Panc1 (cell line): ENCODE results near the gene ESRRG. TPM values are rescaled to one million over a fixed set of nuclear protein-coding genes. Genes with fewer than 3 reads are reported as not detected.

Experiments used
- ATAC-seq: fragments of 200-7000 bp; cut with Tn5 transposase; 2 replicates; pipeline ENCODE4 v1.9.1; 2020; ENCODE audit warnings: mild to moderate bottlenecking, moderate library complexity
- BruUV-seq: library from RNA; stranded (reverse); fragments of 400-500 nt; replicated peaks from 2 replicates; lab custom pipeline; 2021; lab: Mats Ljungman, UMichigan
- CTCF ChIA-PET: fragments of 300-600 bp; sonication (Branson Sonifier 250); formaldehyde crosslinking; loops from one replicate; lab custom pipeline; 2022; ENCODE audit warnings: antibody characterized with exemption; lab: Charles Lee
- POLR2A ChIA-PET: fragments of 300-600 bp; sonication (Branson Sonifier 250); formaldehyde crosslinking; loops from one replicate; lab custom pipeline; 2022; ENCODE audit warnings: antibody characterized with exemption; lab: Charles Lee
- DNase-seq: peaks from one replicate; pipeline ENCODE4 v3.0.0-alpha.2; 2010; ENCODE audit warnings: low read depth, low spot score
- H3K27ac ChIP-seq: 2 replicates; pipeline ENCODE4 v1.5.1; 2011; ENCODE audit warnings: mild to moderate bottlenecking, low read length, inconsistent platforms
- H3K27me3 ChIP-seq: fragments of 200-500 bp; sonication (Bioruptor generic); 2 replicates; pipeline ENCODE4 v1.6.0; 2014; ENCODE audit warnings: low read length, inconsistent platforms; ENCODE audit not compliant: control insufficient read depth, insufficient read depth
- H3K36me3 ChIP-seq: fragments of 200-500 bp; sonication (Bioruptor generic); 2 replicates; pipeline ENCODE4 v1.5.1; 2014; ENCODE audit warnings: inconsistent platforms, mild to moderate bottlenecking, low read length, moderate library complexity; ENCODE audit not compliant: control insufficient read depth, insufficient read depth
- H3K4me1 ChIP-seq: 2 replicates; pipeline ENCODE4 v1.5.1; 2011; ENCODE audit warnings: inconsistent platforms, mild to moderate bottlenecking, low read length, moderate library complexity; ENCODE audit not compliant: control insufficient read depth, insufficient read depth
- H3K4me3 ChIP-seq, 2 experiments: 2 replicates each; pipeline ENCODE4 v1.5.1; 2011 to 2012; ENCODE audit warnings: low read depth in 2 of 2, low read length in 2 of 2, mild to moderate bottlenecking in 2 of 2, inconsistent platforms in 1 of 2, moderate library complexity in 1 of 2
- H3K9me3 ChIP-seq: fragments of 200-500 bp; sonication (Bioruptor generic); 2 replicates; pipeline ENCODE4 v1.5.1; 2014; ENCODE audit warnings: low read depth, mild to moderate bottlenecking, inconsistent platforms, low read length, moderate library complexity; ENCODE audit not compliant: control insufficient read depth, insufficient read depth
- POLR2AphosphoS5 ChIP-seq: IDR thresholded peaks from 2 replicates; pipeline ENCODE4 v1.6.1; 2012; ENCODE audit warnings: mild to moderate bottlenecking, low read depth, low read length, moderate library complexity
- SIN3A ChIP-seq: IDR thresholded peaks from 2 replicates; pipeline ENCODE4 v1.6.1; 2012; ENCODE audit warnings: low read depth, mild to moderate bottlenecking, low read length, moderate library complexity, borderline replicate concordance; ENCODE audit not compliant: insufficient read depth
- TCF7L2 ChIP-seq: IDR thresholded peaks from 2 replicates; pipeline ENCODE4 v1.6.1; 2011; ENCODE audit warnings: mild to moderate bottlenecking, low read depth, low read length, inconsistent platforms
- in situ Hi-C: cut with HindIII; loops from 2 replicates; pipeline ENCODE4 v1.10.0; 2016; ENCODE audit warnings: low sequenced_read_pairs, low pct_unique_long_range_greater_than_20kb
- intact Hi-C: fragments of 100-400 bp; cut with micrococcal nuclease; formaldehyde crosslinking; loops from one replicate; pipeline ENCODE4 v1.10.0; 2022; ENCODE audit not compliant: unreplicated experiment
- total RNA-seq: library from RNA; stranded (reverse); gene quantifications from one replicate; pipeline ENCODE4 v1.2.1, GENCODE V29; 2021; ENCODE audit not compliant: unreplicated experiment
- TF ChIP-seq, protein P1 (sequence below): fragments of 450-650 bp; IDR thresholded peaks from 2 replicates; pipeline ENCODE4 v1.5.1; 2017; ENCODE audit warnings: mild to moderate bottlenecking
- TF ChIP-seq, protein P2 (sequence below), 2 experiments: IDR thresholded peaks; 2 replicates each; pipeline ENCODE4 v1.6.1; 2011 to 2012; ENCODE audit warnings: low read depth in 2 of 2, control low read depth in 1 of 2, low read length in 1 of 2, mild to moderate bottlenecking in 1 of 2, moderate library complexity in 1 of 2; ENCODE audit not compliant: insufficient read depth in 1 of 2

Gene ESRRG
- total RNA-seq, 1 experiment from 2014 or later: not detected

DNA sequence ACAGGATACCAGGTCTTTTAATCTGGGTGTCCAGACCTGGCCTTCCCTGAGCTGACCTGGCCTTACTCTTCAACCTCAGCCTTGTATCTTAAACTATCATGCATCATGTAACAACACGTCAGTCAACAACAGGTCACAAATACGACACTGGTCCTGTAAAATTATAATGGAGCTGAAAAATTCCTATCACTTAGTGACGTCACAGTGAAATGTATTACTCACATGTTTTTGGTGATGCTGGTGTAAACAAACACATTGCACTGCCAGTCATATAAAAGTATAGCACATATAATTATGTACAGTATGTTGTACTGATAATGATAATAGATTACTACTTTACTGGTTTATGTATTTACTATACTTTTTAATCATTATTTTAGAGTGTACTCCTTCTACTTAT, 31.5 kb downstream of the ESRRG start:
- intact Hi-C loops: no loop called here
- ChIA-PET CTCF (no interaction called here), POLR2A (no interaction called here)
- no peak for ATAC-seq
- TF ChIP-seq SIN3A: no peak
- TF ChIP-seq, protein P1, sequence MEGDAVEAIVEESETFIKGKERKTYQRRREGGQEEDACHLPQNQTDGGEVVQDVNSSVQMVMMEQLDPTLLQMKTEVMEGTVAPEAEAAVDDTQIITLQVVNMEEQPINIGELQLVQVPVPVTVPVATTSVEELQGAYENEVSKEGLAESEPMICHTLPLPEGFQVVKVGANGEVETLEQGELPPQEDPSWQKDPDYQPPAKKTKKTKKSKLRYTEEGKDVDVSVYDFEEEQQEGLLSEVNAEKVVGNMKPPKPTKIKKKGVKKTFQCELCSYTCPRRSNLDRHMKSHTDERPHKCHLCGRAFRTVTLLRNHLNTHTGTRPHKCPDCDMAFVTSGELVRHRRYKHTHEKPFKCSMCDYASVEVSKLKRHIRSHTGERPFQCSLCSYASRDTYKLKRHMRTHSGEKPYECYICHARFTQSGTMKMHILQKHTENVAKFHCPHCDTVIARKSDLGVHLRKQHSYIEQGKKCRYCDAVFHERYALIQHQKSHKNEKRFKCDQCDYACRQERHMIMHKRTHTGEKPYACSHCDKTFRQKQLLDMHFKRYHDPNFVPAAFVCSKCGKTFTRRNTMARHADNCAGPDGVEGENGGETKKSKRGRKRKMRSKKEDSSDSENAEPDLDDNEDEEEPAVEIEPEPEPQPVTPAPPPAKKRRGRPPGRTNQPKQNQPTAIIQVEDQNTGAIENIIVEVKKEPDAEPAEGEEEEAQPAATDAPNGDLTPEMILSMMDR: no peak
- TF ChIP-seq TCF7L2: no peak
- no peak for TF ChIP-seq POLR2AphosphoS5
- TF ChIP-seq, protein P2, sequence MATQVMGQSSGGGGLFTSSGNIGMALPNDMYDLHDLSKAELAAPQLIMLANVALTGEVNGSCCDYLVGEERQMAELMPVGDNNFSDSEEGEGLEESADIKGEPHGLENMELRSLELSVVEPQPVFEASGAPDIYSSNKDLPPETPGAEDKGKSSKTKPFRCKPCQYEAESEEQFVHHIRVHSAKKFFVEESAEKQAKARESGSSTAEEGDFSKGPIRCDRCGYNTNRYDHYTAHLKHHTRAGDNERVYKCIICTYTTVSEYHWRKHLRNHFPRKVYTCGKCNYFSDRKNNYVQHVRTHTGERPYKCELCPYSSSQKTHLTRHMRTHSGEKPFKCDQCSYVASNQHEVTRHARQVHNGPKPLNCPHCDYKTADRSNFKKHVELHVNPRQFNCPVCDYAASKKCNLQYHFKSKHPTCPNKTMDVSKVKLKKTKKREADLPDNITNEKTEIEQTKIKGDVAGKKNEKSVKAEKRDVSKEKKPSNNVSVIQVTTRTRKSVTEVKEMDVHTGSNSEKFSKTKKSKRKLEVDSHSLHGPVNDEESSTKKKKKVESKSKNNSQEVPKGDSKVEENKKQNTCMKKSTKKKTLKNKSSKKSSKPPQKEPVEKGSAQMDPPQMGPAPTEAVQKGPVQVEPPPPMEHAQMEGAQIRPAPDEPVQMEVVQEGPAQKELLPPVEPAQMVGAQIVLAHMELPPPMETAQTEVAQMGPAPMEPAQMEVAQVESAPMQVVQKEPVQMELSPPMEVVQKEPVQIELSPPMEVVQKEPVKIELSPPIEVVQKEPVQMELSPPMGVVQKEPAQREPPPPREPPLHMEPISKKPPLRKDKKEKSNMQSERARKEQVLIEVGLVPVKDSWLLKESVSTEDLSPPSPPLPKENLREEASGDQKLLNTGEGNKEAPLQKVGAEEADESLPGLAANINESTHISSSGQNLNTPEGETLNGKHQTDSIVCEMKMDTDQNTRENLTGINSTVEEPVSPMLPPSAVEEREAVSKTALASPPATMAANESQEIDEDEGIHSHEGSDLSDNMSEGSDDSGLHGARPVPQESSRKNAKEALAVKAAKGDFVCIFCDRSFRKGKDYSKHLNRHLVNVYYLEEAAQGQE (IDR thresholded peaks at IDR 0.05; ENCODE audit: insufficient read depth in 1 of 2, low read depth in 2 of 2, low read length in 1 of 2): no peak
- H3K27me3 ChIP-seq: peaks cover 2% of the 10 kb centered on the region; the same call in 1 of the 2 replicates
- no peak for DNase-seq
- no peak overlapping the region for H3K27ac ChIP-seq
- no peaks in the 10 kb centered on the region for H3K9me3 ChIP-seq
- H3K4me3 ChIP-seq: no peak overlapping the region
- H3K36me3 ChIP-seq: no peaks in the 10 kb centered on the region
- BruUV-seq: no TSS peak
- no peaks in the 10 kb centered on the region for H3K4me1 ChIP-seq
- in situ Hi-C loops: no loop called here

DNA sequence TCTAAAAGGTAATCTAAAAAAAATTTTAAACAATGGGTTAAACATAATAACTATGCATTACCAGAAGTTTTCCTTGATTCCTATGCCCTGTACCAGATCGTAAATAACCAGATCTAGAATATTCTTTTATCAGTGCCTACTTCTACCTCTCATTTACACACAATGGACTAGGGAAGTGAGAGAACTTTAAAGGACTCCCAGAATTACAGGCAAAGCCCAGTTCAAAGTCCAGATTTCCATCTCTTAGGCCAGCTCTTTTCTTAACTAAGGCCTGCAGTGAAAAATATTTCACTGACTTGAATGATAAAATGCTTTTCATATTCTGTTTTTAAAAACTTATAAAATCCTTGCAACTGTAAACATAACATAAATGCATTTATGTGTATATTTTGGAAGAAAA, 32.6 kb downstream of the ESRRG start:
- TF ChIP-seq, protein P2 (IDR thresholded peaks at IDR 0.05; ENCODE audit: insufficient read depth in 1 of 2, low read depth in 2 of 2, low read length in 1 of 2): no peak
- TF ChIP-seq SIN3A (no peak), POLR2AphosphoS5 (no peak), TCF7L2 (no peak)
- TF ChIP-seq, protein P1: no peak
- no peak for ATAC-seq
- Histone ChIP-seq H3K4me1 (no peaks in the 10 kb centered on the region), H3K27ac (no peak overlapping the region), H3K36me3 (no peaks in the 10 kb centered on the region), H3K9me3 (no peaks in the 10 kb centered on the region), H3K27me3 (peaks cover 2% of the 10 kb centered on the region; the same call in 1 of the 2 replicates), H3K4me3 (no peak overlapping the region)
- intact Hi-C loops (no loop called here), in situ Hi-C loops (no loop called here)
- no TSS peak for BruUV-seq
- DNase-seq: no peak
- ChIA-PET POLR2A (interaction anchor here (0.6 kb wide), 1 partner anchor 1102 kb away, joined by 3 read pairs; no protein-coding TSS in a partner anchor), CTCF (no interaction called here)
